ENCODE results near the gene NFIB.
A peak's percentile ranks its signal among the peaks of the same experiment; 100 is the strongest.

The NFIB gene

DNA sequence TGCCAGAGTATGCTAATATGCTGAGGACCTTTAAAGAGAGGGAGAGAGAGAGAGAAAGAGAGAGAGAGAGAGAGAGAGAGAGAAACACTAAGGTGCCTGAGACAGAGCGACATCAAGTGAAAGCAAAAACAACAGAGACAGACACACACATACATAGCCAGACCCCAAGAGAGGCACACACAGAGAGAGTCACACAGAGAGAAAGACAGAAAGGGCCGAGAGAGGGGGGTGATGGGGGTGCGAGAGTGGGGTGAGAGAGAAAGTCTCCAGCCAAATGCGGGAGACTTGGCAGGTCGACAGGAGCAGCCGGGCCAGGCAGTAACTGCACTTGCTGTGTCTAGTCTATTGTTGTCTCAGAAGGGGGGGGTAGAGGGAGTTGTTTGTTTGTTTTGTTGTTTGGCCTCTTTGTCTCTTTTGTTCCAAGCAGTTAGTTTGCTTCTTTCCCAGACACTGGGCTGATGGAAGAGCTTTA, 30.1 kb upstream of the NFIB start:
- DNase-seq, result no peak

DNA sequence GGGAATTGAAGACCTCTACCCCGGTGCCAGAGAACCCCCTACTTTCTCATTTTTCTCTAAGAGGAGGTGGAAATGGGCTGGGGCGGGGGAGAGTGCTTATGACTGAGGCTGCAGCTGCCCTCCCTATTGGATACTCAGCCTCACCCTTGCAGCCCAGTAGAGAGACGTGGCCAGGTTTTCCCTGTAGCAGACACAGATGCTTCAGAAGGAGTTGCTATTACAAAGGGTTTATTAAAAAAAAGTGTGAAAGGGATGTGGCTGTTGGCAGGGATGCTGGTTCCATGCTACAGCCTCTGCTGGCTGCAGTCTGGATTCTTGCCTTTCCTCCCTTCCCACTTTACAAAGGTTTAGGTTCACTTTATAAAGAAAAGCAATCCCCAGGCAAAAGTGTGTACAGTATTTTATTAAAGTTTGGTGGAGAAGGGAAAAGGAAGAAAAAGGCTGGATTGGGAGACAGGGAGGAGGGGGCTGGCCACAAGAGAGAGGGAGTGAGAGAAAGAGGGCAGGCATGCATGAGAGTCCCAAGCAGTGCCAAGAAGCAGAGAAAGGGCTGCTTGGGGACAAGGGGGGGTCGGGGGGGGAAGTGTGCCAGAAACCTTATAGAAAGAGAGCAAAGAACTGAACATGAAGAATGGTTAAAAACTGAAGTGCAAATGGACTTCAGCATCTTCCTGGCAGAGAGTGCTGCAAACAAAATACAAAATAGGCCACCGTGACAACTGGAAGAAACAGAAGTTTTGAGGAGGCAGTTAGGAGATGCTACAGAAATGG, 29.5 kb upstream of the NFIB start:
- no peak for DNase-seq

DNA sequence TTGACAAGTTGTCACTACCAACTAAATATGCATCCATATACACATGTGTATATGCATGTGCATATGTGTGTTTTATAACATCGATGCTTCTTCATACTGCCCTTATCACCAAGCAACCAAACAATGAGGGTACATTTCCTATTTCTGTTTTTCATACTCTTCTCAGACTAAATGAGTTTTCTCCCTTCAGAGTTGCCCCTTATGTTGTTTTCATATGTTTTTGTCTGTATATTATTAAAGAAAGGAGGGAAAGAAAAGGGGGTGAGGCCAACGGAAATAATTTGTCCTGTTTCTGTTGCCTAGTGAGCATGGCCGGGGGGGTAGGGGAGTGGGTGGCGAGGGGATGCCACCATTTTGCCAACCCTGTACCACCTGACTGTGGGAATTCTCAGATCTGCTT, 28.8 kb upstream of the NFIB start:
- no peak for DNase-seq

DNA sequence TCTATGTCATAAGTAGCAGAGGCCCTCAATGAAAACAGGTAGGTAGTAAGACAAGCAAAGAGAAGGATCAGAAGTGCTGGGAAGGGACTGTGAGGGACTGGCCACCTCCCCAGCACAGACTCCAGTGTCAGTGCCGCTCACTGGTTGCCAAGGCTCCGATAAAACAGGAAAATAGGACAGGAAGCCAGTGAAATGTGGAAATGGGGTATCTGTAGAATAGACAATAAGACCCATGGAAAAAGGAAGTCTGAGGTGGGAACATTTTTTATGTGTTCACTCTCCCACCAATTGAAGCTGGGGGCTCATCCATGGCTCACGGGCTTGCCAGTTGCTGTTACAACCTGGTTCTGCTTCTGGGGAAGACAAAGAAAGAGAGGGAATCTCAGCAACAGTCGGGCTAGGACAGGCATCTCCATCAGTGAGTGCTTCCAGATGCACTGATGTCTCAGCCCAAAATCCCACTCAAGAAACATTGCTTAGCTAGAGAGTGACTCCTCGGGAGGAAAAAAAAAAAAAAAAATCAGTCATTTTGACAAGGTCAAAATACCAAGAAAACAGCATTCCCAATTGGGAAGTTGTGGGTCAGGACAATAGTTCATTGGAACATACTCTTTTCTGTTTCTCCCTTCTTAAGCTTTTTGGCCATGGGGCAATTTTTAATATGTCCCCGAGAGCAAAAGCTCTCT, 27.6 kb upstream of the NFIB start:
- DNase-seq, result no peak

DNA sequence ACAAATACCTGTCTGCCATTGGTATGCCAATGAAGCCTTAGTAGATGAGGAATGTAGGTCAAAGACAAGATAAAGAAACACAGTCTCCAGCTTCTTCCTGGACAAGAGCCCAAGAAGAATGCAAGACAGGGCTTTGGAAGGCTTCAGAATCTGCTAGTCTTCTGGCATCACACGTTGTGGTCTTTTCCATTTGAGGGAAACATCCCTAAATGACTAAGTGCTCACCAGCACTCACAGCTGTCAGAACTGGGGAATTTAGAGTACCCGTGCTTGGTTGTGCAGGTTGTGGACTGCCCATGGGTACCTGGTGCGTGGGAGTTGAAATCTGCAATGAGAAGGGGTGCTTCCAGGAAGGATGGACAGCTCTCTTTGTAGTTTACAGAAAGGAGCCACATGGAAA, 27.1 kb upstream of the NFIB start:
- no peak for DNase-seq

DNA sequence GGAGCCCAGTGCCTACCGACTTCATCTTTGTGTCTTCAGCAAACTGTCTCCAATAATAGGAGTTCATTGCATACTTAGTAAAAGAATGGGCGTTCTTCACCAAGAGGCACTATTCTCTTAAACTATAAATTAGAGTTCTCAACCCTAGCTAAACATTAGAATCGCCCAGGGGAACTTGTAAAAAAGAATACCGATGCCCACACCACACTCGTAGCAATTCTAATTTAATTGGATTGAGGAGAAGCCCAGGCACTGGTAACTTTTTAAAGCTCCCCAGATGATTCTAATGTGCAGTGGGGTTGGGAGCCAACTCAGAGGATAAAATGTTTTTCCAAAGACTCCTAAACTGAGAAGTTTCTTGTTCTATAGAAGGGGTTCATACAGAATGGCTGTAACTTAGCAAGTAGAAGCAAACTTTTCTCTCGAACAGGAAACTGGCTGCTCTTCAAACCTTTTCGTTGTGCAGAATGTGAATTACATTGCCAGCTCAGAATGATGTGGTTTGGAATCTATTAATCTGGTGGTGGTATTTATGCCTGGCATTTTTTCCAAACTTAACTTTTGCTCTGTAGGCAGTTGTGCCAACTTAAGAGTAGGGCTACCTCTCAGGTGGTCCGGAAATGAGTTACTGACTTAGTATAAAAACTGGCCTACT, 26.4 kb upstream of the NFIB start:
- DNase-seq, result no peak

DNA sequence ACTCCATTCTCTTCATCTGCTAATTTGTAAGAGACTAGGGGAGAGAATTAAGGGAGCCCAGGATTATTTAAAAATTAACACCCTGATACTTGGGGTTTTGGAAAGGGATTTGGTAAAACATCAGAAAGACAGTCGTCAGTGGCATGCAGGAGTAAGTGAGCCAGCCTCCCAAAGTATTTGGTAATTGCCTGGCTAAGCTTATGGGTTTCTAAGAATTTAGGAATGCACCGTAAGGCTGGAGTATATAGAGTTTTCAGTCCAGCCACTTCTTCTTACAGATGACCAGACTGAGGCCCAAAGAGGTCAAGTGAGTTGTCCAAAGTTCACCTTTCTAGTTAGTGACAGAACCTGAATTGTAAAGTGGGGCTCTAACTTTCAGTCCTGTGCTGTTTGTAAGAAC, 25.8 kb upstream of the NFIB start:
- DNase-seq, result no peak

DNA sequence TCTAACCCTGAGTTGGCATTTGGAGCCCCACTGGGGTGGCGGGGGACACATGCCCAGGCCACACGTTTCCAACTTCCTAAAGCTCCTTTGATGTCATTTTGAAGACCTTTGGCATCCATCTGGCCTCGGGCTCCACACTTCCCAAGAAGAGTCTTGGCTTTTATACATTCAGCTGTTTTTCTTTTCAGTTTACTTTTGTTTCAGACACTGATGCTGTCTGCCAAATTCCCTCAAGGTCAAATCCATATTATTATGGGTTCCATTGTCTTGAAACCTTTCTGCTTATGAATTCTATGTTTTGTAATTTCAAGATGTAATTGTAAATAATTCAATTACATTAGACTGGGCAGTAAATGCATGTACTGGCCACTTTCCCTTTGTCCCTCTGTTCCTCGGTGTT, 23.7 kb upstream of the NFIB start:
- DNase-seq, result no peak

DNA sequence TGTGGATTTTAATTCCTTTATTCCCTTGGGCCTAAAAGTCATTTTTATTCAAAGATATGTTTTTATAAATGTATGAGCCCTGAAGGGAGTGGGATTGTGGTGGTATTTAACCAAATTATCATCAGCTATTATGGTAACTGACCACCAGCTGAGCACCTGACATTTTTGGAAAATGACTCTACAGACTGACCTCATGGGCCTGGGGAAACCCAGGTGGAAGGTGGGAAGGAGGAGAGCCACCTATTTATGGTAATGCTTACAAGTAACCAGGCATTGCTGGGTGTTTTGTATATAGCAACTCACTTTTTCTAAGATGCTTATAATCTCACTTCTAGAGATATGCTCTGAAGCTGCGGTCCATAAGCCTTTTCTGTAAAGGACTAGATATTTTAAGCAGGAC, 22.3 kb upstream of the NFIB start:
- DNase-seq, result no peak

DNA sequence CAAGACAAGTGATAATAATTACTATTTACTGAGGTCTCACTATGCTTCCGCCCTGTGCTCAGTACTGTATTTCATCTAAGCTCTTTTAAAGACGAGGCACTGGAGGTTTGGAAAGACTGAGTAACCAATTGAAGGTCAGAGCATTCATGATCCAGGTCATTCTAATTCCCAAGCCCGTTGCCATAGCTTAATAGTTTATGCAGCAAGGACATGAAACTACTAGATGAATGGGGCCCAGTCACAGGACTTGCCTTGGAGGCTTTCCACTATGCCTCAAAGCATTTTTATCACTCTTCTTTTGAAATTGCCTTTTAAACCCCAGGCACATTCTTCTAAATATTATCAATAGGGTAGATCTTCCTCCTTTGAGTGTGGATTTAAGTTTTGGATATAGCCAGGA, 17.2 kb upstream of the NFIB start:
- no peak for DNase-seq

DNA sequence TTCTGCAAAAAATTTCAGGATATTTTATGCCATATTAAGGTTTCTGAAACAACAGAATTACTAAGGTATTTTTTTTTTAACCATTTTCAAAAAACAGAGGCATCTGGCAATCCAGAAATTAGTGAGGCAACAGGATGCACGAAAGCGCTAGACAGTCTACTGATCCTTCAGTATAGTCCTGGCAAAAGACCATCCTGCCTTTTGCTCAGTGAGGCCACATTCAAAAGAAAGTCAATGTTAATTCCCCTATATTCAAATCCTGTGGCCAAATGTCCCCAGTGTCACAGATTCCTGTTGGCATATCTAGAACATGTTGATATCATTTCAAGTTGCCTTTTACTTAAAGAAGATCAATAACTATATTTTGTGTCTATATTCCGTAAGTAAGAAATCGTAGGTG, 13.1 kb upstream of the NFIB start:
- no peak for DNase-seq

DNA sequence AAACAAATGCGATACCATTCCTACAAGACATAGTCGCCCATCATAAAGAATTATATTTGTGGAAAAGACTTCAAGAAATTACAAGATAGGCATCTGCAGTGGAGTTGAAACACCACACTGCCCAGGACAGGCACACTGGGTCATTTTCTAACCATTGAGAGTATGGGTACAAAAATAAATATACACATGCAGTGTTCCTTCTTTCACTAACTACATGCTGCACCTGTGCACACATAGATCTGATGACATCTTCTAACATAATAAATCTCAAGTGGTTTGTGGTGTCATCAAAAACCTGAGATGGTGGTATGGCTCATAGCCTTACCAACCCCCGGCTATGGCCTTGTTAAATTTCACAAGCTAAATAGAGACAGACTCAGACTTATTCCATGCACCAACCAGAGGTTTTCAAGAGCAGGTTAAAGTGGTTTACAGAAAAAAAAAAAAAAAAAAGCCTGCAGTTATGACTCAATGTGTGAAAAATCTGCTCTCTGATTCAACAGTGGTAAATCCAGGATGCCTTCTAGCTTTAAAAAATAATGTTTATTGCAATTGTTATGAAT, 12.4 kb upstream of the NFIB start:
- DNase-seq, result peak; percentile 72

DNA sequence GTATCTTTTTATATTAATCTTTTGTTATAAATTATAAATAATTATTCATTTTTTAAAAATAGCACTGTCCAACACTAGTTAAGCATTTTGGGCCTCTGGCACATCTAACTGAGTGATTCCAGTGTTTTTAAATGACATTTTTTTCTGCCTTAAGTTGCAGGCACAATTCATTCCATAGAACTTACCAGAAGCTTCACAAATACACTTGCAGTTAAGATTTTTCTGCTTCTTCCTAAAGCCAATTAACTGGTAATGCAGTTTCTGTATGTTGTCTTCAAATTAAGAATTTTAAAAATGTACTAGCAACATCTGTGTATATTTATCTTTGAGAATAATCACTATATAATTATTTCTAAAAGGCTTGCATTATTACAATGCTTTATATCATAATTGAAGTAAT, 11.2 kb upstream of the NFIB start:
- DNase-seq, result no peak

DNA sequence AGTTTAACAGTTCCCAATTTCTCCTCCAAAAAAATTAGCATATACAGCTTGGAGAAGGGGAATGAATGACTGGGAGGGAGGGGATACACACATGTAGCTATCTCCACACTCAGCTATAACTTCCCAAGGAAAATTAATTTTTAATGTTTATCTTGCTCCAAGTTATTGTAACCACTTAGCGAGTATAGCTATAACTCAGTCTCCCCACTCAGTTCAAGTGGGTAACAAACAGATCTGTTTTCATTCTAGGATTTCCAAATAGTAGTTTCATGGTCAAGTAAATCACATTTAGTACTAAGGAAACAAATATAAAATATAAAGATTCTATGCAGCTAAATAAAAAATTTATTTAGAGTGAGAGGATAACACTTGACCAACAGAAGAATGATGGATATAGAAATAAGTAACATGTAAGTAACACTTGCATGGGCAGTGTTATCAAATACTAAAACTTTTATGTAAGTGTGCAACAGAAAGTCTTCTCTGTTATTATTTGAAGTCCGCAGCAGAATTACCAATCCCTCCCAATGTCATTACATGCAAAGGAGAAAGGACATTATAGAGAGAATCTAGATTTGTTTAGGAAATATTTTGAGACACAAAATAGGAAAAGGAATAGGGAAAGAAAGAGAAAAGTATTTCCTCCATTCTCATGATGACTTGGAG, 10.2 kb upstream of the NFIB start:
- DNase-seq, result no peak

DNA sequence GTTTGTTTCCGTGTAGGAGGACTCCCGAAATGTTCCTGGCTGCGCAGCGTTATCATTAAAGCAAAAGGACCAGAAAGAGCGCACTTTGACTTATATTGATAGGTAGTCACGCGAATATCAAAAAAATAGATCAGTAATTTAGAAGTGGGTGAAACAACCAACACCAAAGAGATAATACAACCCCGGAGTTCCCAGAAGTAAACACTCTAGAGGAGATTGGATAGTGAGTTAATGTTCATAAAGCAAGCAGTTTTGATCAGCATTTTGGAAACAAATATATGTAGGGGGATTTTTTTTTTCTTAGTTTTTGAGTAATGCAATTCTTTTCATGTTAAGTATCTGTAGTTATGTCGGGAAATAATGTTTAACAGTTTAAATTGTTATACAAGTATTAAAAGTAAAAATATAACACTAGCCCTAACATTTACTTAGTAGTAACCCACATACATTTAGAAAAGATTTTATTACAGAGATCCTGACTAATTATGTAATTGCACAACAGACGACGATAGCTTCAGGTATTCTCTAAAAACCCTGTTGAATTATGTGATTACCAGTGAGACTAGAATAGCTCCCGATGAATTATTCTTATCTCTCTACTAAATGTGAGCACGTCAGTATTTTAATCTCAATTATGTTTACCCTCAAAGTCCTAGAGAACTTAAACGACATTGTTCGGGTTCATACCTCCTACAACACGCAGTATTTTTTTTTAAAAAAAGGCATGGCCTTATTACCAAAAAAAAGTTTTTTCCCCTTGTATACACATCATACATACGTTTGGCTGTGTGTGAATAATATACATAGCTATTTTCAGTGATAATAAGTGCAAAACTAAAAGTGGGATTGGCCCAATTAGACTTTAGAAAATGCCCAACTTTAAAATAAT, 9.4 kb upstream of the NFIB start:
- DNase-seq, result no peak

DNA sequence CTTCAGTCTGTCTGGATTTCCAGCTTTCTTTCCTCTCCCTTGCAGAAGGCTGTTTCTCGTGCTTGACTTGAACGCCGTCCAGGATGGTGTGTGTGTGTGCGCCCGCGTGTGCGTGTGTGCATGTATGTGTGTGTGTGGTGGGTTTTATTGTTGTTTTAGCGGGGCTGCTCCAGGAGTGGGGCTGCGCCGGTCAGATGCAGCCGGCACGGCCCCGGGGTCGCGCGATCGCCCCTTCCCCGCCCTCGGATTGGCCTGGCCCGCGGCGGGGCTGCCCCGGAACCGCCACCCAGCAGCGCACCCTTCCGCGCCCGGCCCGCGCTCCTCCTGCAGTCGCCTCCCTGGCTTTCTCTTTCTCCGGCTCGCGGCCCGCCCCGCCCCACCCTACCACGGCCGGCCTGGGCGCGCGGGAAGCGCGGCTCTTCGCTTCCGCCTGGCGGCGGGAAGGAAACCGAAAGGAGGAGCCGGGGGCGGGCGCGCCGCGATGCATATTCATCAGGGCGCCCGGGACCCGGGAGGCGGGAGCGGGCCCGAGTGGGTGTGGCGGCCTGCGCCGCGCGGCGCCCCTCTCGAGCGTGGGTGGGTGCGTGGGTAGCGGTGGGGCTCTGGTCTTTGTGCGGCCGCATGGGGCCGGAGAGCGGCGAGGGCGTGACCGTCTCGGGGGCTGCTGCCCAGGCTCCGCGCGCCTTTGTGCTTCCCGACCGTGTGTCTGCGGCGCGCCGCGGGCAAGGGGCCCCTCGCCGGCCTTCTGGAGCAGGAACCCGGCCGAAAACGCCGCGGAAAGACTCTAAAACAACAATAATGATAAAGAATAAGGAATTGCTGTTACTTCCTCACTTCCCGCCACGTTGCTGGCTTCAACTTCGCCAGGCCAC, 8.5 kb upstream of the NFIB start:
- peak; percentile 88 for DNase-seq

DNA sequence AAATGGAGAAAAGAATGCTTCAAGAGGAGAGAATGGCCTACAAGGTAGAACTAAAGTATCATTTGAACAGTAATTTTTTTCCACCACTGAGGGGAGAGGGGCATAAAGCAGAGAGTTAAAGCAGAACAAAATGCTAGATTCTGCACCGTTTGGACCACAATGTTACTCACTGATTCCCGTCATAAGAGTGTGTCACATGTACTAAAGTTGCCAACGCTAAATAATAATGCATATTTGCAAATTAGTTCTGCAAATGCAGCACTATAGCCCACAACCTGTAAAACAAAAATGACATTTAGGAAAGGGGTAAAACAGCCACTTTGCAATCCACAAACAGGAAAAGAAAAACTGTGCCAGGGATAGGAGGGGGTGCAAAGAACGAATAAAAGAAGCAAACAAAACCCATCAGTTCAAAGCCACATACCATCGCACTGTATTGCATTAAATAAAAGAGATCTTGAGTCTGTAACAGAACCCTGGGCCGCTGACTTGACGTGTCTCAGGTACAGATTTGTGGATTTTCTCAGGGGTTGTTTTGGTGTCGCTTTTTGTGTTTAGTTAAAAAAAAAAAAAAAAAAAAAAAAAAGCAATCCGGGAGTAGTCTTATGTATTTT, 7.7 kb upstream of the NFIB start:
- no peak for DNase-seq

DNA sequence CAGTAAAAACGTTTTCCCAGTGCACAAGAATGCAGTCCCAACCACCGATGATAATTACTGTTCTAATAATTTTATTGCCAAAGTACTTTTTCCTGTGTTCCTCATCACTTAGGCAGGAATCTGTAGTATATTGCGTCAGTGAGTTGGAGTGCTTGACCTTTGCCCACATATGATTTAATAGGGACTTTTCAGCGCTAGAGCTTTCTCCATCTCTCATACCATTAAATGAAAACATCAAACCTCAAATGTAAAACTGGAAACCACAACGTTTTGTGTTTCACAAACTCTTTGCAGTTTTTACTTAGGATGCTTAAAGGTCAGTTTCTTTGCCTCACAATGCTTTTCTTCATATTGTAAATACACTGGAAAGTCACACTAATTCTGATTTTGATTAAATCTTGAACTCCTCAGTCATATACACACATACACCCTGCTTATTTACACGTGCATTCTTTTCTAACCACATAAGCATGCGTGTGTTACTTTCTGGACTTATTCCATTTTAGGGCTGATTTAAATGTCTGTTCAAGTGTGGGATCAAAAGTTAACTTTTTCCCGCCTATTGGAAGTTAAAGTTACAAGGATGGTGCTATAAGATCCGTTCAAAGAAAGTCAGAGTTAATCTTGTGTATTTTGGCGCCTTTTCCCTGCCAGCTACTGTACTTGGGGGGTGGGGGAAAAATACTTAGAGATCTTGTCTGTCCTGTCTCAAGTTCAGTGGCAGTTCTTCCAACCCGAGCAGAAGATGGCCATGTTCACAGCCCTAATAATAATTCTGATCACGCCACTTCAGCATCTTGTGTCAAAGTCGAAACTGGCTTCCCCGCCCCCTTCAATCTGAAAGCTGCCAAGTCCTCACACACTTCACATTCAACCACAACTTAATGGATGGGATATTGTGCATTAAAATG, 6.6 kb upstream of the NFIB start:
- no peak for DNase-seq

DNA sequence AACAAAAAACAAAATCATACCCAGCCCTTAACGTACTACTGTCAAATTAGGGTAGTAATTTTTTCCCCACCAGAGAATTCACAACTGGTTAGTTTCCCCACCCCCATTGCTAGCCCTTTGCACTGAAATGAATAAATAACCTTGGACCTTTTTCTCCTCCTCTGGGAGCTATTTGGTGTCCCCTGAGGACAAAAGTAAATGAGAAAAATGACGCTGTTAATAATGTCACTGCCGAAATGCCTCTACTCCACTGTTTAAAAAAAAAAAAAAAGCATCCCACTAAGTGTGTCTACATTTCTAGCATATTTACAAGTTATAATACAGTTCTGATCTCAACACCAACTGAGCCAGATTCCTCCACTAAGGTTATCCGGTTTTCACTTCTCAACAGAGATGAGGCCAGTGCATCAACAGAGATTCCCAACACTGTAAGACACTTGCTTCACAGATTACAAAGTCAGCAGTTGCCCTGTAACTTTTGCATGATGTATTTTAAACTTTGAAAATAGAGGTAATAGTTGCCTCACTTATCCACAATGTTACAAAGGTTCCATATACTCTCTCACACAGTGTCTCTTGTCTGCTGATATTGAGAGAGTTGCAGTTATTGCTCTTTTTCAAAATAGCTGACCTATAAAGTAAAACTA, 5.1 kb upstream of the NFIB start:
- no peak for DNase-seq

Measured in activated CD4-positive, alpha-beta T cell treated with anti-CD3 and anti-CD28 coated beads, Interleukin-10, Interleukin-2, amounts not matched to agents 100 ng/mL and 50 ng/mL, durations not matched to agents 16 hours and 8 hours (primary cell).